CD4-positive, CD25-positive, alpha-beta regulatory T cell (primary cell): ENCODE results near the gene RAPH1. TPM values are rescaled to one million over a fixed set of nuclear protein-coding genes. Genes with fewer than 3 reads are reported as not detected.
"Not testable (repeated sequence)": the region's sequence is repeated elsewhere in the genome, so short reads cannot be mapped to it uniquely, and the experiment has no call there.

Source experiments
- ATAC-seq, 2 donors: fragments of 150-1000 bp; cut with Tn5 transposase; one replicate each; pipeline ENCODE4 v1.10.0; 2021; ENCODE audit warnings: low read depth in 2 of 2, moderate number of reproducible peaks in 2 of 2, moderate library complexity in 1 of 2
- DNase-seq, 3 donors: peaks; one replicate each; pipeline versions ENCODE4 v3.0.0 to v3.0.0-alpha.2; 2012 to 2022; ENCODE audit warnings: mixed read lengths in 1 of 3
- H3K27ac ChIP-seq: one replicate; pipeline ENCODE4 v1.7.0; 2013; ENCODE audit warnings: mild to moderate bottlenecking, low read length; ENCODE audit not compliant: insufficient read depth, poor library complexity, severe bottlenecking
- H3K27me3 ChIP-seq: one replicate; pipeline ENCODE4 v1.7.0; 2013; ENCODE audit warnings: low read length; ENCODE audit not compliant: control insufficient read depth, insufficient read depth
- H3K36me3 ChIP-seq: one replicate; pipeline ENCODE4 v1.7.0; 2013; ENCODE audit warnings: mild to moderate bottlenecking, low read length, moderate library complexity; ENCODE audit not compliant: control insufficient read depth, insufficient read depth
- H3K4me1 ChIP-seq: 2 replicates; pipeline ENCODE4 v1.7.0; 2013; ENCODE audit warnings: mild to moderate bottlenecking, low read length; ENCODE audit not compliant: insufficient read depth, control insufficient read depth, poor library complexity, severe bottlenecking
- H3K4me3 ChIP-seq: one replicate; pipeline ENCODE4 v1.7.0; 2013; ENCODE audit warnings: low read depth, mild to moderate bottlenecking, low read length, moderate library complexity
- H3K9me3 ChIP-seq, 2 experiments: 1 replicate in 1 of 2; 2 replicates in 1 of 2; pipeline ENCODE4 v1.7.0; 2013; ENCODE audit warnings: low read length in 2 of 2, mild to moderate bottlenecking in 1 of 2, moderate library complexity in 1 of 2; ENCODE audit not compliant: control insufficient read depth in 2 of 2
- H3K27ac Mint-ChIP-seq, 3 donors: one replicate each; pipeline ENCODE4 v1.8.0; 2020 to 2022; ENCODE audit warnings: mild to moderate bottlenecking in 3 of 3, mixed read lengths in 3 of 3, moderate library complexity in 2 of 3
- H3K27me3 Mint-ChIP-seq: one replicate; pipeline ENCODE4 v1.8.0; 2022; ENCODE audit warnings: mild to moderate bottlenecking, mixed read lengths
- H3K36me3 Mint-ChIP-seq: one replicate; pipeline ENCODE4 v1.8.0; 2020; ENCODE audit warnings: mixed read lengths
- H3K4me1 Mint-ChIP-seq, 4 donors: one replicate each; pipeline ENCODE4 v1.8.0; 2020 to 2022; ENCODE audit warnings: mixed read lengths in 4 of 4, mild to moderate bottlenecking in 1 of 4
- H3K4me3 Mint-ChIP-seq, 4 donors: one replicate each; pipeline ENCODE4 v1.8.0; 2020 to 2022; ENCODE audit warnings: mild to moderate bottlenecking in 4 of 4, mixed read lengths in 4 of 4, moderate library complexity in 3 of 4
- H3K9me3 Mint-ChIP-seq, 7 donors: one replicate each; pipeline ENCODE4 v1.8.0; 2020 to 2022; ENCODE audit warnings: mixed read lengths in 7 of 7, mild to moderate bottlenecking in 3 of 7, moderate library complexity in 2 of 7
- polyA plus RNA-seq, 4 donors: library from polyadenylated mRNA; unstranded; fragments of 300-500 nt; fragmentation: Illumina TruSeq; gene quantifications; one replicate each; pipeline ENCODE4 v1.2.3, GENCODE V29; 2021
- total RNA-seq: library from RNA; stranded (reverse); gene quantifications from one replicate; pipeline ENCODE4 v1.2.3, GENCODE V29; 2022

Gene RAPH1
- total and polyA plus RNA-seq, 5 donors from 2014 or later, result 0.53 to 2.5 (median 0.90) TPM

- H3K27ac Mint-ChIP-seq, result peak overlapping the region in 1 of 3 donors; percentile 16
- H3K27me3 Mint-ChIP-seq, result peaks cover 27% of the 10 kb centered on the region
- ATAC-seq (peak; percentile 25 to 26), DNase-seq (peak; percentile 24 to 61 (median 46))
- peak overlapping the region; percentile 86 to 95 (median 93) for H3K4me3 Mint-ChIP-seq
- H3K9me3 Mint-ChIP-seq, result peaks cover 0 to 10% (median 7%) of the 10 kb centered on the region in 7 donors
- Histone ChIP-seq H3K36me3 (no peaks in the 10 kb centered on the region), H3K27me3 (peaks cover 23% of the 10 kb centered on the region), H3K27ac (no peak overlapping the region), H3K9me3 (peaks cover 5 to 8% of the 10 kb centered on the region in 2 experiments), H3K4me1 (peaks cover 20% of the 10 kb centered on the region), H3K4me3 (peak overlapping the region; percentile 67)
- peaks cover 12 to 32% (median 18%) of the 10 kb centered on the region in 4 donors for H3K4me1 Mint-ChIP-seq
- H3K36me3 Mint-ChIP-seq, result no peaks in the 10 kb centered on the region
These were observed 452 bp downstream of the RAPH1 start for GRCh38 chr2:203534621-203535077.

GRCh38 chr2:203533676-203534591 is 1.2 kb downstream of the RAPH1 start:
- no peaks in the 10 kb centered on the region for H3K36me3 Mint-ChIP-seq
- Histone ChIP-seq H3K27me3 (peaks cover 23% of the 10 kb centered on the region), H3K36me3 (no peaks in the 10 kb centered on the region), H3K4me3 (peak overlapping the region; percentile 67), H3K27ac (no peak overlapping the region), H3K4me1 (peaks cover 20% of the 10 kb centered on the region), H3K9me3 (peaks cover 5 to 8% of the 10 kb centered on the region in 2 experiments)
- peak overlapping the region; percentile 86 to 95 (median 93) for H3K4me3 Mint-ChIP-seq
- ATAC-seq (peak; percentile 42 to 49), DNase-seq (peak in 2 of 3 donors; percentile 40 to 73)
- peaks cover 12 to 32% (median 18%) of the 10 kb centered on the region in 4 donors for H3K4me1 Mint-ChIP-seq
- peaks cover 0 to 10% (median 7%) of the 10 kb centered on the region in 7 donors for H3K9me3 Mint-ChIP-seq
- peaks cover 25% of the 10 kb centered on the region for H3K27me3 Mint-ChIP-seq
- peak overlapping the region in 2 of 3 donors; percentile 16 to 81 for H3K27ac Mint-ChIP-seq

- Mint-ChIP-seq H3K9me3 (peaks cover 0 to 7% (median 4%) of the 10 kb centered on the region in 7 donors), H3K4me1 (peaks cover 12 to 32% (median 18%) of the 10 kb centered on the region in 4 donors), H3K27ac (no peak overlapping the region), H3K36me3 (no peaks in the 10 kb centered on the region), H3K27me3 (peaks cover 17% of the 10 kb centered on the region), H3K4me3 (peak overlapping the region; percentile 86 to 95 (median 93))
- Histone ChIP-seq H3K27ac (no peak overlapping the region), H3K36me3 (no peaks in the 10 kb centered on the region), H3K9me3 (peaks cover 3 to 7% of the 10 kb centered on the region in 2 experiments), H3K4me3 (peak overlapping the region; percentile 67), H3K27me3 (peaks cover 23% of the 10 kb centered on the region), H3K4me1 (peaks cover 20% of the 10 kb centered on the region)
- no peak for DNase-seq
- ATAC-seq, result no peak
These were observed 2.0 kb downstream of the RAPH1 start for GRCh38 chr2:203532957-203533658.

GRCh38 chr2:203527719-203528118 is 7.4 kb downstream of the RAPH1 start:
- DNase-seq (no peak), ATAC-seq (no peak)
- peaks cover 0 to 5% (median 0%) of the 10 kb centered on the region in 7 donors for H3K9me3 Mint-ChIP-seq
- H3K4me3 ChIP-seq, result no peak overlapping the region
- no peaks in the 10 kb centered on the region for H3K27me3 Mint-ChIP-seq
- H3K27ac ChIP-seq, result no peak overlapping the region
- H3K9me3 ChIP-seq, result no peaks in the 10 kb centered on the region
- H3K4me1 ChIP-seq, result no peaks in the 10 kb centered on the region
- H3K4me3 Mint-ChIP-seq, result no peak overlapping the region
- no peaks in the 10 kb centered on the region for H3K36me3 Mint-ChIP-seq
- H3K36me3 ChIP-seq, result no peaks in the 10 kb centered on the region
- peaks cover 11% of the 10 kb centered on the region for H3K27me3 ChIP-seq
- H3K27ac Mint-ChIP-seq, result no peak overlapping the region
- peaks cover 0 to 7% (median 1%) of the 10 kb centered on the region in 4 donors for H3K4me1 Mint-ChIP-seq

- H3K4me3 Mint-ChIP-seq, result not testable (repeated sequence)
These were observed 21.8 kb downstream of the RAPH1 start for GRCh38 chr2:203513268-203513667.

GRCh38 chr2:203510941-203511305 is 24.2 kb downstream of the RAPH1 start:
- Mint-ChIP-seq H3K4me3 (no peak overlapping the region), H3K9me3 (peaks cover 0 to 5% (median 0%) of the 10 kb centered on the region in 7 donors), H3K27me3 (peaks cover 4% of the 10 kb centered on the region), H3K4me1 (no peaks in the 10 kb centered on the region), H3K36me3 (peaks cover 5% of the 10 kb centered on the region), H3K27ac (no peak overlapping the region)
- ATAC-seq (no peak), DNase-seq (no peak)
- Histone ChIP-seq H3K4me1 (no peaks in the 10 kb centered on the region), H3K27me3 (no peaks in the 10 kb centered on the region), H3K27ac (no peak overlapping the region), H3K9me3 (no peaks in the 10 kb centered on the region), H3K4me3 (no peak overlapping the region), H3K36me3 (no peaks in the 10 kb centered on the region)

More at GRCh38 chr2:203513268-203513667, 21.8 kb downstream of the RAPH1 start:
- not testable (repeated sequence) for H3K9me3 ChIP-seq, H3K4me1 ChIP-seq, H3K36me3 ChIP-seq, H3K27me3 Mint-ChIP-seq, DNase-seq, H3K4me3 ChIP-seq, H3K27ac ChIP-seq, H3K27me3 ChIP-seq, ATAC-seq, H3K9me3 Mint-ChIP-seq, H3K4me1 Mint-ChIP-seq
- Mint-ChIP-seq H3K36me3 (peaks cover 16% of the 10 kb centered on the region), H3K27ac (peak overlapping the region in 1 of 3 donors; percentile 43)

GRCh38 chr2:203510256-203510940 is 24.7 kb downstream of the RAPH1 start:
- Histone ChIP-seq H3K9me3 (no peaks in the 10 kb centered on the region), H3K27me3 (no peaks in the 10 kb centered on the region), H3K4me1 (no peaks in the 10 kb centered on the region), H3K4me3 (no peak overlapping the region), H3K36me3 (no peaks in the 10 kb centered on the region), H3K27ac (no peak overlapping the region)
- peaks cover 0 to 5% (median 0%) of the 10 kb centered on the region in 7 donors for H3K9me3 Mint-ChIP-seq
- ATAC-seq (no peak), DNase-seq (no peak)
- H3K27ac Mint-ChIP-seq, result no peak overlapping the region
- peaks cover 5% of the 10 kb centered on the region for H3K36me3 Mint-ChIP-seq
- H3K4me1 Mint-ChIP-seq, result no peaks in the 10 kb centered on the region
- no peak overlapping the region for H3K4me3 Mint-ChIP-seq
- peaks cover 4% of the 10 kb centered on the region for H3K27me3 Mint-ChIP-seq
